Left lung (tissue), 10 donors: ENCODE data around the gene PLEKHA1. TPM values are rescaled to one million over a fixed set of nuclear protein-coding genes. Genes with fewer than 3 reads are reported as not detected.

Experiments used
- ATAC-seq: fragments of 200-7000 bp; cut with Tn5 transposase; one replicate; pipeline ENCODE4 v1.9.1; 2020; ENCODE audit warnings: moderate library complexity
- DNase-seq, 4 donors: peaks; one replicate each; pipeline ENCODE4 v3.0.0-alpha.2; 2013 to 2020
- H3K27ac ChIP-seq, 2 donors: fragments of 200-600 bp; sonication (generic) in 1 of 2; one replicate each; pipeline versions ENCODE4 v1.5.0 to v1.8.0; 2020 to 2021
- H3K27me3 ChIP-seq, 2 donors: fragments of 200-600 bp; sonication (generic) in 1 of 2; one replicate each; pipeline versions ENCODE4 v1.5.0 to v1.8.0; 2020 to 2021
- H3K36me3 ChIP-seq, 2 donors: fragments of 200-600 bp; sonication (generic) in 1 of 2; one replicate each; pipeline versions ENCODE4 v1.5.0 to v1.8.0; 2020 to 2021
- H3K4me1 ChIP-seq, 2 donors: fragments of 200-600 bp; one replicate each; pipeline ENCODE4 v1.8.0; 2021
- H3K4me3 ChIP-seq, 2 donors: fragments of 200-600 bp; sonication (generic) in 1 of 2; one replicate each; pipeline versions ENCODE4 v1.5.0 to v1.8.0; 2020 to 2021; ENCODE audit warnings: mild to moderate bottlenecking in 1 of 2
- H3K9me3 ChIP-seq, 2 donors: fragments of 200-600 bp; sonication (generic) in 1 of 2; one replicate each; pipeline versions ENCODE4 v1.5.0 to v1.8.0; 2020 to 2021
- CTCF ChIP-seq, 2 donors: fragments of 200-600 bp; sonication (generic) in 1 of 2; IDR thresholded peaks; one replicate each; pipeline versions ENCODE4 v1.5.0 to v1.8.0; 2021; ENCODE audit warnings: antibody characterized with exemption in 2 of 2
- intact Hi-C, 2 donors: fragments of 100-400 bp; cut with DNase I; formaldehyde crosslinking; loops; one replicate each; pipeline versions ENCODE4 v1.11.2 to v1.14.2; 2022
- polyA plus RNA-seq, 6 donors: library from polyadenylated mRNA; unstranded; fragments of 120-200 nt; gene quantifications; one replicate each; pipeline ENCODE4 v1.2.1, GENCODE V29; 2013; ENCODE audit not compliant: insufficient read length in 6 of 6
- total RNA-seq, 2 donors: library from RNA; stranded (reverse); fragmentation: NEBNext Ultra II Directional; extraction: Animal tissue kit (Norgen Biotek cat#: 25700); gene quantifications; one replicate each; pipeline ENCODE4 v1.2.1, GENCODE V29; 2021
- donor health status: DM: no; HTN: yes; CAD: no.
- donor health status: DM: no; HTN: no; CAD: no.

The PLEKHA1 gene
- total and polyA plus RNA-seq, 8 donors = 40.5 to 57.9 (median 43.4) TPM

GRCh38 chr10:122346326-122346950 lies 28.1 kb upstream of the PLEKHA1 start:
- H3K36me3 ChIP-seq = no peaks in the 10 kb centered on the region
- no peaks in the 10 kb centered on the region for H3K27me3 ChIP-seq
- no peak for DNase-seq
- intact Hi-C loops = loop anchor here in 1 of 2 donors (10.0 kb wide), 2 partner anchors 88 to 218 kb away; partner anchors contain the start of gene DMBT1
- ATAC-seq = no peak
- no peaks in the 10 kb centered on the region for H3K9me3 ChIP-seq
- H3K27ac ChIP-seq = no peak overlapping the region
- H3K4me1 ChIP-seq = no peaks in the 10 kb centered on the region
- H3K4me3 ChIP-seq = no peak overlapping the region
- TF ChIP-seq CTCF (IDR thresholded peaks at IDR 0.05) = no peak

GRCh38 chr10:122347170-122347841 lies 27.2 kb upstream of the PLEKHA1 start:
- ATAC-seq = no peak
- intact Hi-C loops = loop anchor here in 1 of 2 donors (10.0 kb wide), 2 partner anchors 87 to 217 kb away; partner anchors contain the start of gene DMBT1

GRCh38 chr10:122348512-122348911 lies 26.0 kb upstream of the PLEKHA1 start:
- intact Hi-C loops = loop anchor here in 1 of 2 donors (10.0 kb wide), 2 partner anchors 86 to 216 kb away; partner anchors contain the start of gene DMBT1
- no peak overlapping the region for H3K4me3 ChIP-seq
- H3K36me3 ChIP-seq = no peaks in the 10 kb centered on the region
- H3K27ac ChIP-seq = no peak overlapping the region
- H3K4me1 ChIP-seq = no peaks in the 10 kb centered on the region
- H3K9me3 ChIP-seq = no peaks in the 10 kb centered on the region
- H3K27me3 ChIP-seq = no peaks in the 10 kb centered on the region
- DNase-seq (no peak), ATAC-seq (no peak)
- no peak for TF ChIP-seq CTCF (IDR thresholded peaks at IDR 0.05)

More at GRCh38 chr10:122347170-122347841, 27.2 kb upstream of the PLEKHA1 start:
- H3K27ac ChIP-seq = no peak overlapping the region
- no peak for TF ChIP-seq CTCF (IDR thresholded peaks at IDR 0.05)
- H3K9me3 ChIP-seq = no peaks in the 10 kb centered on the region
- H3K4me1 ChIP-seq = no peaks in the 10 kb centered on the region
- H3K27me3 ChIP-seq = no peaks in the 10 kb centered on the region
- H3K36me3 ChIP-seq = no peaks in the 10 kb centered on the region
- no peak for DNase-seq
- no peak overlapping the region for H3K4me3 ChIP-seq

- no peak overlapping the region for H3K4me3 ChIP-seq
- H3K27ac ChIP-seq = no peak overlapping the region
- TF ChIP-seq CTCF (IDR thresholded peaks at IDR 0.05) = no peak
- H3K4me1 ChIP-seq = no peaks in the 10 kb centered on the region
- H3K36me3 ChIP-seq = no peaks in the 10 kb centered on the region
- intact Hi-C loops = loop anchor here in 1 of 2 donors (10.0 kb wide), 2 partner anchors 86 to 216 kb away; partner anchors contain the start of gene DMBT1
- no peak for ATAC-seq
- H3K9me3 ChIP-seq = no peaks in the 10 kb centered on the region
- DNase-seq = no peak
- H3K27me3 ChIP-seq = no peaks in the 10 kb centered on the region
Measured at GRCh38 chr10:122348935-122349361, 25.6 kb upstream of the PLEKHA1 start.

GRCh38 chr10:122349758-122350369 lies 24.6 kb upstream of the PLEKHA1 start:
- no peak for DNase-seq
- Histone ChIP-seq H3K4me1 (no peaks in the 10 kb centered on the region), H3K4me3 (no peak overlapping the region), H3K9me3 (no peaks in the 10 kb centered on the region), H3K36me3 (no peaks in the 10 kb centered on the region), H3K27me3 (no peaks in the 10 kb centered on the region), H3K27ac (no peak overlapping the region)
- TF ChIP-seq CTCF (IDR thresholded peaks at IDR 0.05) = no peak
- intact Hi-C loops = loop anchor here in 1 of 2 donors (10.0 kb wide), 2 partner anchors 85 to 215 kb away; partner anchors contain the start of gene DMBT1
- ATAC-seq = no peak
